HG03159 (cell line): ENCODE measurements around the gene PGAP1.
"Not testable (repeated sequence)": the region's sequence is repeated elsewhere in the genome, so short reads cannot be mapped to it uniquely, and the experiment has no call there.

ENCODE experiments used
- ATAC-seq: cut with Tn5 transposase; IDR thresholded peaks from one replicate; pipeline ENCODE4 v1.9.1; 2021; ENCODE audit warnings: mild to moderate bottlenecking, moderate library complexity; ENCODE audit not compliant: unreplicated experiment

PGAP1 gene

GRCh38 chr2:196951973-196952372 is 25.5 kb upstream of the PGAP1 start:
- ATAC-seq = no peak

- no peak for ATAC-seq
Measured at GRCh38 chr2:196949116-196949515, 22.6 kb upstream of the PGAP1 start.

- ATAC-seq = peak; percentile 97
Measured at GRCh38 chr2:196944570-196944969, 18.1 kb upstream of the PGAP1 start.

- ATAC-seq = no peak
Measured at GRCh38 chr2:196941398-196942078, 15.0 kb upstream of the PGAP1 start.

GRCh38 chr2:196939371-196939770 is 12.9 kb upstream of the PGAP1 start:
- no peak for ATAC-seq

GRCh38 chr2:196935432-196935831 is 8.9 kb upstream of the PGAP1 start:
- no peak for ATAC-seq

GRCh38 chr2:196934672-196935071 is 8.2 kb upstream of the PGAP1 start:
- ATAC-seq = peak; percentile 47

GRCh38 chr2:196931555-196931954 is 5.0 kb upstream of the PGAP1 start:
- ATAC-seq = no peak

GRCh38 chr2:196927376-196928225 is 1.1 kb upstream of the PGAP1 start:
- no peak for ATAC-seq

GRCh38 chr2:196925768-196926561 is 542 bp downstream of the PGAP1 start:
- ATAC-seq = peak; percentile 31

- ATAC-seq = no peak
Measured at GRCh38 chr2:196925051-196925767, 1.3 kb downstream of the PGAP1 start.

- no peak for ATAC-seq
Measured at GRCh38 chr2:196924051-196924450, 2.5 kb downstream of the PGAP1 start.

- ATAC-seq = no peak
Measured at GRCh38 chr2:196918927-196919326, 7.6 kb downstream of the PGAP1 start.

- no peak for ATAC-seq
Measured at GRCh38 chr2:196917802-196918201, 8.7 kb downstream of the PGAP1 start.

- no peak for ATAC-seq
Measured at GRCh38 chr2:196915507-196916189, 10.9 kb downstream of the PGAP1 start.

GRCh38 chr2:196914867-196915460 is 11.5 kb downstream of the PGAP1 start:
- peak; percentile 94 for ATAC-seq

GRCh38 chr2:196913691-196914090 is 12.8 kb downstream of the PGAP1 start:
- no peak for ATAC-seq

- not testable (repeated sequence) for ATAC-seq
Measured at GRCh38 chr2:196905365-196905764, 21.1 kb downstream of the PGAP1 start.

- no peak for ATAC-seq
Measured at GRCh38 chr2:196902828-196903227, 23.7 kb downstream of the PGAP1 start.

GRCh38 chr2:196900843-196901242 is 25.7 kb downstream of the PGAP1 start:
- ATAC-seq = no peak
